HG02884 (cell line): ENCODE measurements around the gene PSMA5.
"Not testable (repeated sequence)": the region's sequence is repeated elsewhere in the genome, so short reads cannot be mapped to it uniquely, and the experiment has no call there.

Source experiments
- ATAC-seq: cut with Tn5 transposase; IDR thresholded peaks from one replicate; pipeline ENCODE4 v1.9.1; 2021; ENCODE audit warnings: mild to moderate bottlenecking, moderate library complexity; ENCODE audit not compliant: unreplicated experiment

Gene PSMA5

GRCh38 chr1:109434484-109434883, 8.2 kb upstream of the PSMA5 start:
- ATAC-seq = no peak

GRCh38 chr1:109433322-109433721, 7.1 kb upstream of the PSMA5 start:
- no peak for ATAC-seq

GRCh38 chr1:109432336-109432735, 6.1 kb upstream of the PSMA5 start:
- no peak for ATAC-seq

- ATAC-seq = no peak
These were observed 871 bp upstream of the PSMA5 start for GRCh38 chr1:109427171-109427467.

GRCh38 chr1:109425391-109426280, 612 bp downstream of the PSMA5 start:
- peak; percentile 26 for ATAC-seq

- ATAC-seq = no peak
These were observed 2.8 kb downstream of the PSMA5 start for GRCh38 chr1:109423498-109423897.

- ATAC-seq = no peak
These were observed 13.7 kb downstream of the PSMA5 start for GRCh38 chr1:109412551-109412950.

GRCh38 chr1:109404838-109405237, 21.4 kb downstream of the PSMA5 start:
- ATAC-seq = no peak

GRCh38 chr1:109402025-109402424, 24.2 kb downstream of the PSMA5 start:
- no peak for ATAC-seq

- ATAC-seq = no peak
These were observed 26.1 kb downstream of the PSMA5 start for GRCh38 chr1:109400035-109400655.

- no peak for ATAC-seq
These were observed 26.8 kb downstream of the PSMA5 start for GRCh38 chr1:109399326-109399957.

GRCh38 chr1:109398343-109399225, 27.7 kb downstream of the PSMA5 start:
- no peak for ATAC-seq

GRCh38 chr1:109397581-109398342, 28.5 kb downstream of the PSMA5 start, which contains the start of gene SORT1:
TSS of gene SORT1 (minus strand) at chr1:109397918. CDS start at chr1:109397892, 26 bp downstream.
- no peak for ATAC-seq

- no peak for ATAC-seq
These were observed 29.2 kb downstream of the PSMA5 start for GRCh38 chr1:109396871-109397580.

GRCh38 chr1:109396513-109396839, 29.8 kb downstream of the PSMA5 start:
- no peak for ATAC-seq

GRCh38 chr1:109395602-109396512, 30.4 kb downstream of the PSMA5 start:
- no peak for ATAC-seq

- ATAC-seq = not testable (repeated sequence)
These were observed 31.0 kb downstream of the PSMA5 start for GRCh38 chr1:109395282-109395599.

GRCh38 chr1:109394591-109395281, 31.5 kb downstream of the PSMA5 start:
- ATAC-seq = no peak
